SJSA1 (cell line): Measurements from ENCODE around the gene DDX56. TPM values are rescaled to one million over a fixed set of nuclear protein-coding genes. Genes with fewer than 3 reads are reported as not detected.

ENCODE experiments used
- DNase-seq, 2 experiments: peaks; one replicate each; pipeline ENCODE4 v3.0.0-alpha.2; 2015 to 2020; ENCODE audit warnings: low spot score in 2 of 2, low read depth in 1 of 2
- H3K27ac ChIP-seq: fragments of 250-450 bp; sonication (Bioruptor Pico); 2 replicates; pipeline ENCODE4 v1.5.1; 2020; ENCODE audit warnings: mild to moderate bottlenecking, moderate library complexity
- H3K27me3 ChIP-seq: fragments of 250-450 bp; sonication (Bioruptor Pico); replicated peaks from 2 replicates; pipeline ENCODE4 v1.5.1; 2020; ENCODE audit warnings: mild to moderate bottlenecking, moderate library complexity
- H3K36me3 ChIP-seq: fragments of 250-450 bp; sonication (Bioruptor Pico); 2 replicates; pipeline ENCODE4 v1.5.1; 2020; ENCODE audit warnings: mild to moderate bottlenecking
- H3K4me1 ChIP-seq: fragments of 250-450 bp; sonication (Bioruptor Pico); replicated peaks from 2 replicates; pipeline ENCODE4 v1.6.1; 2021; ENCODE audit warnings: mild to moderate bottlenecking
- H3K4me3 ChIP-seq: fragments of 250-450 bp; sonication (Bioruptor Pico); 2 replicates; pipeline ENCODE4 v1.5.1; 2020; ENCODE audit warnings: mild to moderate bottlenecking
- H3K9me3 ChIP-seq: fragments of 250-450 bp; sonication (Bioruptor Pico); replicated peaks from 2 replicates; pipeline ENCODE4 v1.5.1; 2020; ENCODE audit warnings: mild to moderate bottlenecking
- total RNA-seq: library from RNA; depleted of rRNA; stranded (reverse); fragments of >200 nt; shearing (Covaris generic); gene quantifications from 2 replicates; pipeline ENCODE4 v1.2.3, GENCODE V29; 2014; rRNA removed

Gene DDX56
- total RNA-seq: 67.9 and 72.3 TPM in 2 replicates

- peak within 1 kb of the TSS; percentile 60 for H3K27ac ChIP-seq
Observed at GRCh38 chr7:44573464-44574286, at the start of gene DDX56. DDX56 (minus strand) TSS chr7:44573908; CDS start chr7:44573895, 13 bp downstream.

GRCh38 chr7:44622342-44623151 is 48.8 kb upstream of the DDX56 start:
- Histone ChIP-seq H3K9me3 (no peaks in the 10 kb centered on the region), H3K27ac (no peak overlapping the region), H3K36me3 (peaks cover 41% of the 10 kb centered on the region), H3K4me3 (no peak overlapping the region), H3K4me1 (peaks cover 19% of the 10 kb centered on the region), H3K27me3 (no peaks in the 10 kb centered on the region)
- no peak for DNase-seq

More at GRCh38 chr7:44573464-44574286, at the start of gene DDX56:
- Histone ChIP-seq H3K4me1 (peaks cover 17% of the 10 kb centered on the region), H3K27me3 (no peaks in the 10 kb centered on the region), H3K9me3 (no peaks in the 10 kb centered on the region), H3K4me3 (peak within 1 kb of the TSS; percentile 80), H3K36me3 (peaks cover 75% of the 10 kb centered on the region)
- DNase-seq: peak; percentile 80 to 95

DNA sequence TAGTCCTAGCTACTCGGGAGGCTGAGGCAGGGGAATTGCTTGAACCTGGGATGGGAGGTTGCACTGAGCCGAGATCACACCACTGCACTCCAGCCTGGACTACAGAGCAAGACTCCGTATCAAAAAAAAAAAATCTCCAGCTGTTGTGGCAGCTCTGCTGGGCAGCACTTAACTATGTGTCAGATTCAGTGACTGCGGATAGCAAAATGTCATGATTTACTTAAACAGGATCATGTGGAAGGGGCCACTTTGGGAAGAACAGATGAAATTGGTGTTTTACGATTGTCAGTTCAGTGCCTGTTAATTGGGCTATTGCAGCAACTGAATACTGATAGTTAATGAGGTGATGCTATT is 48.0 kb upstream of the DDX56 start:
- Histone ChIP-seq H3K4me3 (no peak overlapping the region), H3K4me1 (peaks cover 26% of the 10 kb centered on the region), H3K36me3 (peaks cover 34% of the 10 kb centered on the region), H3K9me3 (no peaks in the 10 kb centered on the region), H3K27me3 (no peaks in the 10 kb centered on the region), H3K27ac (no peak overlapping the region)
- no peak for DNase-seq

- H3K4me3 ChIP-seq: no peak overlapping the region
- DNase-seq: no peak
- no peaks in the 10 kb centered on the region for H3K9me3 ChIP-seq
- no peak overlapping the region for H3K27ac ChIP-seq
- H3K4me1 ChIP-seq: peaks cover 26% of the 10 kb centered on the region
- H3K36me3 ChIP-seq: peaks cover 29% of the 10 kb centered on the region
- H3K27me3 ChIP-seq: no peaks in the 10 kb centered on the region
Observed at GRCh38 chr7:44621034-44621749, 47.5 kb upstream of the DDX56 start.

GRCh38 chr7:44618753-44619152 is 45.0 kb upstream of the DDX56 start:
- H3K4me1 ChIP-seq: peaks cover 26% of the 10 kb centered on the region
- no peaks in the 10 kb centered on the region for H3K27me3 ChIP-seq
- H3K9me3 ChIP-seq: no peaks in the 10 kb centered on the region
- no peak overlapping the region for H3K27ac ChIP-seq
- peaks cover 9% of the 10 kb centered on the region for H3K36me3 ChIP-seq
- no peak for DNase-seq
- no peak overlapping the region for H3K4me3 ChIP-seq

GRCh38 chr7:44618045-44618444 is 44.3 kb upstream of the DDX56 start:
- Histone ChIP-seq H3K4me3 (no peak overlapping the region), H3K36me3 (peaks cover 9% of the 10 kb centered on the region), H3K4me1 (peaks cover 26% of the 10 kb centered on the region), H3K9me3 (no peaks in the 10 kb centered on the region), H3K27ac (no peak overlapping the region), H3K27me3 (no peaks in the 10 kb centered on the region)
- DNase-seq: no peak

DNA sequence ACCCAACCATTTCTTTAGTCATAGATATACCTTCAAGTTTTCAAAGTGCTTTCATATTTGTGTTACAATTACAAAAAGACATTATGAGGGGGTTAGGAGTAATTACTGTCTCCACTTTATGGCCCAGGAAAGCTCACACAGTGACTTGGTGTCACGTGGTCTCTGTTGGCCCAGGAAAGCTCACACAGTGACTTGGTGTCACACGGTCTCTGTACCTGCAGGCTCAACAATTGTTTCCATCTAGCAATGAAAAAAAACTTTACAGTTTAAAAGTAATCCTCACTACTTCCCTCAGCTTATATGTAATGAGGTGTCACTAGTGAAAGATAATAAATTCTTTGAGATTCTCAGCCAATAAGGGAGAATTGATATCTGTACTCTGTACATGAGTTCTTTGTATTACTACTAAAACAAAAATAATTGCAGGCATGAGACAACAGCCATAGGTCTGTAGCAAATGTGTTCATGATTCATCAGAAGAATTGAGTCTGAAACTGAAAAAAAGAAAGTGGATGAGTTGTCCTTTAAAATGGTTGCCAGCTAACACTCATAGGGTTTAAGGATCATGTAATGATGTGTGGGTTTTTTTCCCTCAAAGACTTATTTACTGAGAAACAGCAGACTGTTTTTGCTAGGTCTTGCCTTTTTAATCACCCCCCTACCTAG is 43.6 kb upstream of the DDX56 start:
- Histone ChIP-seq H3K4me3 (no peak overlapping the region), H3K27ac (no peak overlapping the region)

DNA sequence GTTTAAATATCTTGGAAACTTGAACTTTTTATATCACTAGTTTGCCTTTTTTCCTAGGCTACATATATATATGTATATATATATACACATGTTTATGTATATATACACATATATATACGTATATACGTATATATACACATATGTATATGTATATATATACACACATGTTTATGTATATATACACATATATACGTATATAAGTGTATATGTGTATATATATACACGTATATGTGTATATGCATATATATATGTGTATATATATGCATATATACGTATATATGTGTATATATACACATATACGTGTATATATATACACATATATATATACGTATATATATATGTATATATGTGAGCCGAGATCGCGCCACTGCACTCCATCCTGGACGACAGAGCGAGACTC is 42.8 kb upstream of the DDX56 start:
- DNase-seq: no peak
- no peak overlapping the region for H3K27ac ChIP-seq
- H3K36me3 ChIP-seq: peaks cover 9% of the 10 kb centered on the region
- H3K4me1 ChIP-seq: peaks cover 18% of the 10 kb centered on the region
- no peaks in the 10 kb centered on the region for H3K9me3 ChIP-seq
- no peak overlapping the region for H3K4me3 ChIP-seq
- no peaks in the 10 kb centered on the region for H3K27me3 ChIP-seq

More for the DNA sequence above, 43.6 kb upstream of the DDX56 start:
- no peaks in the 10 kb centered on the region for H3K9me3 ChIP-seq
- no peaks in the 10 kb centered on the region for H3K27me3 ChIP-seq
- no peak for DNase-seq
- H3K4me1 ChIP-seq: peaks cover 20% of the 10 kb centered on the region
- peaks cover 9% of the 10 kb centered on the region for H3K36me3 ChIP-seq

GRCh38 chr7:44615793-44616192 is 42.1 kb upstream of the DDX56 start:
- H3K36me3 ChIP-seq: peaks cover 9% of the 10 kb centered on the region
- H3K4me1 ChIP-seq: peaks cover 11% of the 10 kb centered on the region
- no peaks in the 10 kb centered on the region for H3K9me3 ChIP-seq
- no peak overlapping the region for H3K27ac ChIP-seq
- H3K27me3 ChIP-seq: no peaks in the 10 kb centered on the region
- DNase-seq: no peak
- no peak overlapping the region for H3K4me3 ChIP-seq

GRCh38 chr7:44615149-44615611 is 41.5 kb upstream of the DDX56 start:
- H3K27me3 ChIP-seq: no peaks in the 10 kb centered on the region
- no peak overlapping the region for H3K27ac ChIP-seq
- no peak for DNase-seq
- no peaks in the 10 kb centered on the region for H3K9me3 ChIP-seq
- H3K36me3 ChIP-seq: peaks cover 9% of the 10 kb centered on the region
- H3K4me1 ChIP-seq: peaks cover 13% of the 10 kb centered on the region
- no peak overlapping the region for H3K4me3 ChIP-seq

DNA sequence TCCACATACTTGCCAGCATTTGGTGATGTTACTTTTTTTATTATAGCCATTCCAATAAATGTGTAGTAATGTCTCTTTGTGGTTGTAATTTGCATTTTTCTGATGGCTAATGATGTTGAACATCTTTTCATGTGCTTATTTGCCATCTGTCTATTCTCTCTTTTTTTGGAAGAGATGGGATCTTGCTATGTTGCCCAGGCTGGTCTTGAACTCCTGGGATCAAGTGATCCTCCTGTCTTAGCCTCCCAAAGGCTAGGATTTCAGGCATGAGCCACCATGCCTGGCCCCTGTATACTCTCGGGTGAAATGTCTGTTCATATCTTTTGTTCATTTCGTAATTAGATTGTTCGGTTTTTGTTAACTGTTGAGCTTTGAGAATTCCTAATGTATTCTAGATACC is 36.1 kb upstream of the DDX56 start:
- Histone ChIP-seq H3K9me3 (no peaks in the 10 kb centered on the region), H3K4me1 (peaks cover 35% of the 10 kb centered on the region), H3K4me3 (no peak overlapping the region), H3K36me3 (peaks cover 12% of the 10 kb centered on the region), H3K27ac (no peak overlapping the region), H3K27me3 (0 out of 2 replicates have a peak, but pooled peaks cover 3% of the 10 kb centered on the region)
- DNase-seq: no peak

DNA sequence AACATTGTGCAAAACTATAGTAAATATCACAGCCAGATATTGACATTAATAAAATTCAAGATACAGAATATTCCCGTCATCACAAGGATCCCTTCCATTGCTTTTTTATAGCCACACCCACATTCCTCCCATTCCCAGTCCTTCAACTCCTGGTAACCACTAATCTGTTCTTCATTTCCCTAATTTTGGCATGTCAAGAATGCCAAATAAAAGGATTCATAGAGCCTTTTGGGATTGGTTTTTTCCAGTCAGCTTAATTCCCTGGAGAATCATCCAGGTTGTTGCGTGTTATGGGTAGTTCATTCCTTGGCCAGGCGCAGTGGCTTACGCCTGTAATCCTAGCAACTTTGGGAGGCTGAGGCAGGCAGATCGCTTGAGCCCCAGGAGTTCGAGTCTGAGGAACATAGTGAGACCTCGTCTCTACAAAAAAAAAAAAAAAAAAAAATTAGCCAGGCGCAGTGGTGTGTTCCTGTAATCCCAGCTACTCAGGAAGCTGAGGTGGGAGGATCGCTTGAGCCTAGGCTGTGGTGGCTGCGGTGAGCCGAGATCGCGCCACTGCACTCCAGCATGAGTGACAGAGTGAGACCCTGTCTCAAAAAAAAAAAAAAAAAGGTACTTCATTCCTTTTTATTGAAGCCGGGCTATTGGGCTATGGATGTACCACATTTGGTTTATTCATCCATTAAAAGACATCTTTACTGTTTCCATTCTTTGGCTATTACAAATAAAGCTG is 35.4 kb upstream of the DDX56 start:
- Histone ChIP-seq H3K36me3 (peaks cover 12% of the 10 kb centered on the region), H3K27me3 (0 out of 2 replicates have a peak, but pooled peaks cover 3% of the 10 kb centered on the region), H3K4me1 (peaks cover 35% of the 10 kb centered on the region), H3K9me3 (no peaks in the 10 kb centered on the region), H3K4me3 (no peak overlapping the region), H3K27ac (peak overlapping the region; percentile 46)
- peak in 1 of 2 experiments; percentile 68 for DNase-seq
